CD4-positive, alpha-beta T cell (primary cell): ENCODE measurements around the gene KIAA1755. TPM values are rescaled to one million over a fixed set of nuclear protein-coding genes. Genes with fewer than 3 reads are reported as not detected.

Experiments used
- ATAC-seq: fragments of 200-7000 bp; cut with Tn5 transposase; one replicate; pipeline ENCODE4 v1.10.0; 2022; ENCODE audit warnings: mild to moderate bottlenecking; ENCODE audit not compliant: poor library complexity
- CTCF ChIA-PET: fragments of 350-600 bp; sonication (Branson Sonifier 250); formaldehyde crosslinking; loops from one replicate; lab custom pipeline; 2021; ENCODE audit warnings: antibody characterized with exemption, inconsistent platforms; lab: Charles Lee
- POLR2A ChIA-PET: fragments of 350-600 bp; sonication (Branson Sonifier 250); formaldehyde crosslinking; loops from one replicate; lab custom pipeline; 2021; ENCODE audit warnings: antibody characterized with exemption, inconsistent platforms; lab: Charles Lee
- DNase-seq, 14 experiments: peaks; one replicate each; pipeline ENCODE4 v3.0.0-alpha.2; 2013 to 2020; ENCODE audit warnings: mixed read lengths in 2 of 14
- H3K27ac ChIP-seq, 2 donors: one replicate each; pipeline versions ENCODE4 v1.5.1 to v1.7.0; 2013; ENCODE audit warnings: low read length in 2 of 2, low read depth in 1 of 2, mild to moderate bottlenecking in 1 of 2
- H3K27me3 ChIP-seq, 2 experiments: 1 replicate in 1 of 2; 2 replicates in 1 of 2; pipeline versions ENCODE4 v1.6.1 to v1.7.0; 2013; ENCODE audit warnings: low read length in 2 of 2, control low read depth in 1 of 2, mild to moderate bottlenecking in 1 of 2, moderate library complexity in 1 of 2; ENCODE audit not compliant: insufficient read depth in 2 of 2, control insufficient read depth in 1 of 2
- H3K36me3 ChIP-seq: one replicate; pipeline ENCODE4 v1.6.1; 2013; ENCODE audit warnings: low read length, control low read depth; ENCODE audit not compliant: insufficient read depth
- H3K4me1 ChIP-seq: one replicate; pipeline ENCODE4 v1.6.1; 2013; ENCODE audit warnings: low read length, control low read depth; ENCODE audit not compliant: insufficient read depth
- H3K4me3 ChIP-seq: one replicate; pipeline ENCODE4 v1.5.1; 2013; ENCODE audit warnings: mild to moderate bottlenecking, low read length, moderate library complexity
- H3K9me3 ChIP-seq, 2 experiments: 1 replicate in 1 of 2; 2 replicates in 1 of 2; pipeline versions ENCODE4 v1.6.1 to v1.7.0; 2013; ENCODE audit warnings: low read length in 2 of 2, mild to moderate bottlenecking in 2 of 2, control low read depth in 1 of 2, moderate library complexity in 1 of 2; ENCODE audit not compliant: control insufficient read depth in 1 of 2, insufficient read depth in 1 of 2
- H3K27ac Mint-ChIP-seq: one replicate; pipeline ENCODE4 v1.8.0; 2020; ENCODE audit warnings: mixed read lengths
- H3K27me3 Mint-ChIP-seq: one replicate; pipeline ENCODE4 v1.8.0; 2021; ENCODE audit warnings: mixed read lengths
- H3K36me3 Mint-ChIP-seq: one replicate; pipeline ENCODE4 v1.8.0; 2021; ENCODE audit warnings: low read depth, mixed read lengths
- H3K4me1 Mint-ChIP-seq: one replicate; pipeline ENCODE4 v1.8.0; 2021; ENCODE audit warnings: low read depth, mixed read lengths
- H3K4me3 Mint-ChIP-seq: one replicate; pipeline ENCODE4 v1.8.0; 2020; ENCODE audit warnings: mild to moderate bottlenecking, mixed read lengths
- H3K9me3 Mint-ChIP-seq: one replicate; pipeline ENCODE4 v1.8.0; 2020; ENCODE audit warnings: mixed read lengths
- intact Hi-C, 2 experiments: fragments of 100-400 bp; cut with DNase I in 1 of 2; cut with micrococcal nuclease in 1 of 2; formaldehyde crosslinking; loops; one replicate each; pipeline versions ENCODE4 v1.15.1 to v1.9.0; 2023 to 2025; cut with DNase I, micrococcal nuclease
- total RNA-seq, 174 experiments: library from RNA in 2 of 174; stranded (reverse) in 2 of 174; gene quantifications; one replicate each; pipeline ENCODE4 v1.2.3 and lab custom pipeline; 2021 to 2026
- TF ChIP-seq, protein P1 (sequence below): fragments of 200-600 bp; IDR thresholded peaks from one replicate; pipeline ENCODE4 v1.8.0; 2022; ENCODE audit warnings: antibody characterized with exemption, mild to moderate bottlenecking

KIAA1755 gene
- total RNA-seq, 2 experiments from 2014 or later: not detected

- Histone ChIP-seq H3K4me1 (peaks cover 5% of the 10 kb centered on the region), H3K36me3 (no peaks in the 10 kb centered on the region), H3K27me3 (peaks cover 0 to 5% of the 10 kb centered on the region in 2 experiments), H3K9me3 (no peaks in the 10 kb centered on the region), H3K27ac (no peak overlapping the region), H3K4me3 (no peak overlapping the region)
- TF ChIP-seq, protein P1, sequence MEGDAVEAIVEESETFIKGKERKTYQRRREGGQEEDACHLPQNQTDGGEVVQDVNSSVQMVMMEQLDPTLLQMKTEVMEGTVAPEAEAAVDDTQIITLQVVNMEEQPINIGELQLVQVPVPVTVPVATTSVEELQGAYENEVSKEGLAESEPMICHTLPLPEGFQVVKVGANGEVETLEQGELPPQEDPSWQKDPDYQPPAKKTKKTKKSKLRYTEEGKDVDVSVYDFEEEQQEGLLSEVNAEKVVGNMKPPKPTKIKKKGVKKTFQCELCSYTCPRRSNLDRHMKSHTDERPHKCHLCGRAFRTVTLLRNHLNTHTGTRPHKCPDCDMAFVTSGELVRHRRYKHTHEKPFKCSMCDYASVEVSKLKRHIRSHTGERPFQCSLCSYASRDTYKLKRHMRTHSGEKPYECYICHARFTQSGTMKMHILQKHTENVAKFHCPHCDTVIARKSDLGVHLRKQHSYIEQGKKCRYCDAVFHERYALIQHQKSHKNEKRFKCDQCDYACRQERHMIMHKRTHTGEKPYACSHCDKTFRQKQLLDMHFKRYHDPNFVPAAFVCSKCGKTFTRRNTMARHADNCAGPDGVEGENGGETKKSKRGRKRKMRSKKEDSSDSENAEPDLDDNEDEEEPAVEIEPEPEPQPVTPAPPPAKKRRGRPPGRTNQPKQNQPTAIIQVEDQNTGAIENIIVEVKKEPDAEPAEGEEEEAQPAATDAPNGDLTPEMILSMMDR: peak; percentile 76
- Mint-ChIP-seq H3K27me3 (no peaks in the 10 kb centered on the region), H3K9me3 (no peaks in the 10 kb centered on the region), H3K27ac (no peak overlapping the region), H3K4me1 (no peaks in the 10 kb centered on the region), H3K4me3 (no peak overlapping the region), H3K36me3 (no peaks in the 10 kb centered on the region)
- peak; percentile 42 to 76 (median 58) for DNase-seq
- intact Hi-C loops: loop anchor here (1.0 to 5.0 kb wide), 4 partner anchors 149 to 656 kb away; no protein-coding TSS in a partner anchor
- POLR2A ChIA-PET: no interaction called here
- ATAC-seq: peak; percentile 64
- CTCF ChIA-PET: interaction anchor here (0.6 to 2.2 kb wide), 8 partner anchors 9 to 628 kb away, joined by 3 to 13 read pairs (median 3); no protein-coding TSS in a partner anchor
These were observed 39.4 kb downstream of the KIAA1755 start for GRCh38 chr20:38221119-38221589.

- POLR2A ChIA-PET: no interaction called here
- H3K4me3 ChIP-seq: no peak overlapping the region
- intact Hi-C loops: loop anchor here (1.0 to 5.0 kb wide), 4 partner anchors 148 to 655 kb away; no protein-coding TSS in a partner anchor
- H3K27me3 ChIP-seq: peaks cover 0 to 5% of the 10 kb centered on the region in 2 experiments
- H3K4me1 ChIP-seq: peaks cover 5% of the 10 kb centered on the region
- no peak overlapping the region for H3K4me3 Mint-ChIP-seq
- H3K4me1 Mint-ChIP-seq: no peaks in the 10 kb centered on the region
- DNase-seq (no peak), ATAC-seq (no peak)
- H3K27ac ChIP-seq: no peak overlapping the region
- no peak overlapping the region for H3K27ac Mint-ChIP-seq
- CTCF ChIA-PET: interaction anchor here (0.6 to 2.2 kb wide), 8 partner anchors 9 to 629 kb away, joined by 3 to 13 read pairs (median 3); no protein-coding TSS in a partner anchor
- no peaks in the 10 kb centered on the region for H3K36me3 ChIP-seq
- TF ChIP-seq, protein P1: no peak
- no peaks in the 10 kb centered on the region for H3K36me3 Mint-ChIP-seq
- H3K9me3 Mint-ChIP-seq: no peaks in the 10 kb centered on the region
- no peaks in the 10 kb centered on the region for H3K9me3 ChIP-seq
- H3K27me3 Mint-ChIP-seq: no peaks in the 10 kb centered on the region
These were observed 39.9 kb downstream of the KIAA1755 start for GRCh38 chr20:38220587-38221118.

- H3K36me3 Mint-ChIP-seq: no peaks in the 10 kb centered on the region
- POLR2A ChIA-PET: no interaction called here
- intact Hi-C loops: no loop called here
These were observed 41.3 kb downstream of the KIAA1755 start for GRCh38 chr20:38219006-38219950.

More at GRCh38 chr20:38219006-38219950, 41.3 kb downstream of the KIAA1755 start:
- DNase-seq: no peak
- Mint-ChIP-seq H3K4me3 (no peak overlapping the region), H3K9me3 (no peaks in the 10 kb centered on the region), H3K27me3 (peaks cover 4% of the 10 kb centered on the region), H3K27ac (no peak overlapping the region), H3K4me1 (no peaks in the 10 kb centered on the region)
- Histone ChIP-seq H3K27ac (no peak overlapping the region), H3K36me3 (no peaks in the 10 kb centered on the region), H3K4me1 (peaks cover 5% of the 10 kb centered on the region), H3K9me3 (no peaks in the 10 kb centered on the region), H3K4me3 (no peak overlapping the region), H3K27me3 (peaks cover 0 to 5% of the 10 kb centered on the region in 2 experiments)
- TF ChIP-seq, protein P1: no peak
- CTCF ChIA-PET: interaction anchor here (2.2 kb wide), 1 partner anchor 162 kb away, joined by 11 read pairs; no protein-coding TSS in a partner anchor
- no peak for ATAC-seq
